ENCODE results near the gene BAIAP2L2. TPM values are rescaled to one million over a fixed set of nuclear protein-coding genes. Genes with fewer than 3 reads are reported as not detected.

BAIAP2L2 gene
- total RNA-seq, 1 experiment from 2014 or later: 9.7 TPM

- DNase-seq (ENCODE audit: low read depth): peak; percentile 81
Measured at GRCh38 chr22:38069372-38070249, 40.9 kb downstream of the BAIAP2L2 start.

DNA sequence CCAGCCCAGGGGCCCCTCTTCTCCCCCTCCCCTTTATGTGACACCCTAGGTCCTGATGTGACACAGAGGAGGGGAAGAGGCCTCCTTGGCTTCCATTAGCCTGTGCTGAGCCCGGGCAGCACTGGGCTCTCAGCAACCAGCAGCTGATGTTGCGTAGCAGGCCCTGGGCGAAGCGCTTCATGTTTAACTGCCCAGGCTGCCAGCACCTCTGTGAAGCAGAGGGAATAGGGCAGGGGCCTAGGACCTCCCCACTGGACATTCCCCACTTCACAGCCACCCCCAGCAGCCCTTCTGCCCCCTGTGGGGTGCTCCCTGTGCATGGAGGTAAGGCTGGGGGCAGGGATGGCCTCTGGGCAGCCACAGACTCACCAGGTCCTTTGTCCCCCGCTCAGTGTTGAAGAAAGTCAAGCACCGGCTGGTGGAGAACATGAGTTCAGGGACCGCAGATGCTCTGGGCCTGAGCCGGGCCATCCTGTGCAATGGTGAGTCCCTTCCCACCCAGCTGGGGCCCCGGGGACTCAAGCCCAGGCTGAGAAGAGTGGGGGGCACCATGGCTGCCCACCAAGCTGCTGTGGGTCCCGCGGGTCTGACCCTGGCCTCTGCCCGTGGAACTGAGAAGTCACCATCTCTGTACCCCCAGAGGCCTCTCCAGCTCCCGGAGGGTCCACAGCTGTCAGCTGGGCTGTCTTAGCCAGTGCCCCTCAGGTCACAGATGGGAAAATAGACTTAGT lies 41.7 kb downstream of the BAIAP2L2 start:
- DNase-seq (ENCODE audit: low read depth): no peak

DNA sequence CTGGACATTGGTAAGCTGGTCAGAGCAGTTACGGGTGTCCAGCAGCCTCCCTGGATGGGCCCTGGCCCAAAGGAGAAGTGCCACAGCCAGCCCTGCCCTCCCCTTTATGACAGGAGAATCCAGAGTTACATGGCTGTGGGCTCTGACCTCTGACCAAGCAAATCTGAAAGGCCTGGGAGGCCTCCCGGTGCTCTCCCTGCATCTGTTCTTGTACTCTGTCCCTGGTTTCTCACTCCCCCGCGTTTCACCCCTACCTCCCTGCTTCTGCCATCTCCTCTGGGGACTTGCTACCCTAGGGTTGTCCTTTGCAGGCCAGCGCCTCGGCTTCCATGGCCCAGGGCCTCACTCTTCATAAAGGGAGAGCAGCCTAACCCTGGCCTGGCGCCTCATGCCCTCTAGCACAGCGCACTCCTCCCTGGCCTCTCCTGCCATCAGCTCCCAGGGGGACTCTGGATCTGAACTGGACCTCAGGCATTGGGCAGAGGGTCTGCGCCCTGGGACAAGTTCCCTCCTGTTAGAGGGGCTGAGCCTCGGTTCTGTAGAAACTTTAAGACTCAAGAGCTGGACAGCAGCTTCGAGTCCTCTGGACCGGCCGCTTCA lies 42.6 kb downstream of the BAIAP2L2 start:
- no peak for DNase-seq (ENCODE audit: low read depth)

DNA sequence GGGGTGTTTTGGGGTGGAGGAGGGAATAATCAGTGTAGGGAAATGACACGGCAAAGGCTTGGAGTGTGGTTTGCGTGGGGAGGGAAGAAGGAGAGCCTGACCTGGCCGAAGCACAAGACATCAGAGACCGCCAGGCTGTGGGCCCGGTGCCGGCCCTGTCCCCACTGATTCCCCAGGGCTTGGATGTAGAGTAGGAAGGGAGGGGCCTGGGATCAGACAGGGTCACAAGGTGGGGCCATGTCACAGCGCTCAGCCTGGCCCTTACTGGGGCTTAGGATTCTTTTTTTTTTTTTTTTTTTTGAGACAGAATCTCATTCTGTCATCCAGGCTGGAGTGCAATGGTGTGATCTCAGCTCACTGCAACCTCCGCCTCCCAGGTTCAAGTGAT lies 43.5 kb downstream of the BAIAP2L2 start:
- DNase-seq (ENCODE audit: low read depth): no peak

GRCh38 chr22:38066381-38067027 lies 44.0 kb downstream of the BAIAP2L2 start:
- DNase-seq (ENCODE audit: low read depth): no peak

DNA sequence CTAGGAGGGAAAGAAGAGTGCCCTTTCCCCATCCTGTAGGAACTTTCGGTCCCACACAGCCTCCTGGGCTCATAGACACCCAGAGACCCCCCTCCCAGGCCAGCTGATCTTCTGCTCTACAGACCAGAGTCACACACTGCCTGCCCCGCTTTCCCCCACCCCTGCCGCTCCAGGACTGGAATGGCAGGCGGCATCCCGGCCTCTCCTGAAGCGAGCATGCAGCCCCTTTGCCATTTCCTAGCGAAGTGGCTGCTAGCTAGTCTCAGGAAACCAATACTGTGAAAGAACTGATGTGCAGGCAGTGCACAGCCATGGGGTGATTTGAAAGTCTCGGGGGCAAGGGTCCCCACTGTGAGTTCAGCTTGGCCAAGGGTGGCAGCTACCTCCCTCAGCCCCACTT lies 44.9 kb downstream of the BAIAP2L2 start:
- DNase-seq (ENCODE audit: low read depth): no peak

DNA sequence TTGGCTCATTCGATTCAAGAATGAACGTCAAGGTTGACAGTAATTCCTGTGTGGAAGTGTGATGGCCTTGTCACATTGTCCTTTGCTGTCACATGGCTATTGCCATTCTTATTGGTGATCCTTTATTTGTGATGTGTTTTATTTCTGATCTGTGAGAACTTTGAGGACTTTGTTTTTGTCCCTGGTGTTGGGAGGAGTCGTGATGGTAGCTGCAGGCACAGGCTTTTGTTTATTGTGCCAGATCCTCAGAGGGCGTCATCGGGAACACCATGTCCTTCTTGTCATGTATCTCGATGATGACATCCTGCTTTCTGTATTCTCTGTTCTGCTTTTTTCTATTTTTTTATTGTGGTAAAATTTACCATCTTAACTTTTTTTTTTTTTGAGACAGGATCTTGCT lies 47.7 kb downstream of the BAIAP2L2 start:
- DNase-seq (ENCODE audit: low read depth): no peak

DNA sequence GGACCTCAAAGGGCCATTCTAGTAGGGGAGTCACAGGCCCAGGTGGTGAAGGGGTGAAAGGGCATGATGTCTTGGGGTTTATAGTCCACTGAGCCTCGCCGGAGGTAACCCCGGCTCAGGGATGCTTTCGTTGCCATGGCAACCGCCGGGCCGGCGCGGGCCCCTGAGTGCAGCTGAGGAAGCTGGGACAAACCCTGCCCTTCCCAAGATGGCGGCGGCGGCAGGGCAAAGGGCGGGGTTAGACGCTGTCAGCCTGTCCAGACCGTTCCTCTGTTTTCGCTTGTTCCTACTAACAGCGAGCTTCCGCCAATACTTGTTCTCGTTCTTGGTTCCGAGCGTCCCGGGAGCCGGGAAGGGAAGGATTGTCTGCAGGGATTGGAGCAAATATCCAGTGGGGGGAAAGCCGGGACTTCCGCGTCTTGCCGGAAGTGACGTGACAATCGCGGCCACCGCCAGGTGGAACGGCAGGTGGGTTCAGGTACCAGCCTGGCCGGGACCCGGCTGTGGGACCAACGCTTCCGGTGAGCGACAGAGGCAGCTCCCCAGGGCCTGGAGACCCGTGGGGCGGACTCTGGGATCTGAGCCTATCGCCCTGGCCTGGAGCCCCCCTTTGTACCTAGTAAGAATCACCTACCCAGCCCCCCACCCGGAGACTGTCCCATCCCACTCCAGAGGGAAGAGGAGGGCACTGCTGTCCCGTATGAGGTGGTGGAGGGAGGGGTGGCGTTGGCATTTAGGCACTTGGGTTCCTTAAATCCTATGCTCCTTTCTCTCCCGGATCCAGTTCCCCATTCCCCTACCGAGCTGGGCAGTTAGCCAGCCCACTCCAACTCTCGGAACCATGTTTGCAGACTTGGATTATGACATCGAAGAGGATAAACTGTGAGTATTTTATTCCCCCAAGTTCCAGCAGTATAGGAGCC lies 53.3 kb downstream of the BAIAP2L2 start, which contains the start of gene PICK1:
Gene PICK1, plus strand, starts transcription at position 436 of the 923 bp plus-strand sequence. Its CDS starts 406 bp downstream, at position 842.
- DNase-seq (ENCODE audit: low read depth): peak; percentile 77

DNA sequence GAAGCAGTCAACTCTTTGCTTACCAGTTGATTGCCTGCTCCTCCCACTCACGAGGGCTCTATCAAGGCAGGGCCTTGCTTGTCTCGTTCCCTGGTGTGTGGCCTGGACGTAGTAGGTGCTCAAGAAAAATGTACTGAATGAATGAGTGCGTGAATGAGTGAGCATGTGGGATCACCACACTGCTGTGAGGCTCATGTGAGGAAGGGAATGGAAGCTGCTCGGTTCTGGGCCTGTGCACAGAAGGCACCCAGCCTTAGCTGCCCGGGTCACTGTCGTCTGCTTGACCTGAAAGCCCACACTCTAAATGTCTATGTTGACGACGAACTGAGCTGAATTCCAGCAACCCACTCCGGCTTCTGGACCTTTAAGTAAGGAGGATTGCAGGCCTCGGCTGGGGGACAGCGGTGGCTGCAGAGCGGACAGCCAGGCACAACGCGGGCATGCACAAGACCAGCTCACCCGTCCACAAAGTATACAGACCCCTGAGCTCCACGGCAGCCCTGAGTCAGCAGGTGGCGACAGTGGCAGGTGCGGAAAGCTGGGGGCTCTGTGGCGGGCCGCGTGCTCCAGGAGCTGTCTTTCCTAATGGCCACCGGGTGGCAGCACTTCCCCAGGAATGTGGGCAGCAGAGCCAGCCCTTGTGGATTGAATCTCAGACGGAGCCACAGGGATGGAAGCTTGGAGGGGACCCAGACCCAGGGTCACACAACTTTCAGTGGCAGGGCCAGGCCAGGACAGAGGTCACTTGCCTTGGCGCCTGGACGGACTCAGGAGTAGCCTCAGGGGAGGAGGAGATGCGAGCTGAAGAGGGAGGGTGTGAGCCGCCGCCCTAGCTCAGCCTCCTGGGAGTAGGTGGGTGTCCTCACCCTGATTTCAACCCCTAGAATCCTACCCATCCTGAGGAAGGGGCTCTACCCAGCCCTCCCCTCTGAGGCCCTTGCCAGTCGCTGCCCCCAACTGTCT lies 58.3 kb downstream of the BAIAP2L2 start:
- peak; percentile 68 for DNase-seq (ENCODE audit: low read depth)

- no peak for DNase-seq (ENCODE audit: low read depth)
Measured at GRCh38 chr22:38051261-38051660, 59.2 kb downstream of the BAIAP2L2 start.

- no peak for DNase-seq (ENCODE audit: low read depth)
Measured at GRCh38 chr22:38050720-38051119, 59.8 kb downstream of the BAIAP2L2 start.

DNA sequence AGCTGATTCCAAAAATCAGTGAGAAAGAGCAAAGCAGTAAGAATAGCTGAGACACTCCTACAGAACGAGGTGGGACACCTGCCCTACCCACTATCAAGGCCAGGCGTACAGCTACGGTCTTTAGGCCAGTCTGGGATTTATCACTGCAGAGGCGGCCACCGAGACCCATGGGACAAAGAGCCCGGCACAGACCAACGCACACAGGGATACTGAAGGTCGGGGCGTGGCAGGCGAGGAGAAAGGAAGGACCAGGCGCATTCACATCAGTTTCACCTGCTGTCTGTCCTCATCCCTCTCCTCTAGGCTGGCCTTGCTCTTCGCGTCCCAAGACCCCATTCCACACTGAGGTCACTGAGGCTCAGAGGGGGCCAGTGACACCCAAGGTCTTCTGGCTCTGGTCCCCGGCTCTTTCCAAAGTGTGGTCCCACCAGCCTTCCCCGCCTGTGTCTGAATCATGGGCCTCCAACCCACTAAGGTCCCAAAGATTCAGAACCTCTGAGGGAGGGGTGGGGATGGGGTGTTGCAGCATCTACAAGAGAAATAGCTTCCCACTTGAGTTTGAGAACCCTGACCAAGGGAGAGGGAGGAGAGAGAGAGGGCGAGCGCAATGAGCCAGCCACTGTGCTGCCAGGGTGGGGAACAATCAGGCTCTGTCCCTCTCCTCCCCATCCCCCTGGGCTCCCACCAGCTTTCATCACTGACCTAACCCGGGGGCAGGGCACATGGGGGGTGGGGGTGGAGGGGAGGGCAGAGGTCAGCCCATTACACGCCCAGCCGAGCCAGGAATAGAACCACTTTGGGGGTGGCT lies 60.5 kb downstream of the BAIAP2L2 start:
- DNase-seq (ENCODE audit: low read depth): no peak

- DNase-seq (ENCODE audit: low read depth): no peak
Measured at GRCh38 chr22:38046070-38046748, 64.3 kb downstream of the BAIAP2L2 start.

DNA sequence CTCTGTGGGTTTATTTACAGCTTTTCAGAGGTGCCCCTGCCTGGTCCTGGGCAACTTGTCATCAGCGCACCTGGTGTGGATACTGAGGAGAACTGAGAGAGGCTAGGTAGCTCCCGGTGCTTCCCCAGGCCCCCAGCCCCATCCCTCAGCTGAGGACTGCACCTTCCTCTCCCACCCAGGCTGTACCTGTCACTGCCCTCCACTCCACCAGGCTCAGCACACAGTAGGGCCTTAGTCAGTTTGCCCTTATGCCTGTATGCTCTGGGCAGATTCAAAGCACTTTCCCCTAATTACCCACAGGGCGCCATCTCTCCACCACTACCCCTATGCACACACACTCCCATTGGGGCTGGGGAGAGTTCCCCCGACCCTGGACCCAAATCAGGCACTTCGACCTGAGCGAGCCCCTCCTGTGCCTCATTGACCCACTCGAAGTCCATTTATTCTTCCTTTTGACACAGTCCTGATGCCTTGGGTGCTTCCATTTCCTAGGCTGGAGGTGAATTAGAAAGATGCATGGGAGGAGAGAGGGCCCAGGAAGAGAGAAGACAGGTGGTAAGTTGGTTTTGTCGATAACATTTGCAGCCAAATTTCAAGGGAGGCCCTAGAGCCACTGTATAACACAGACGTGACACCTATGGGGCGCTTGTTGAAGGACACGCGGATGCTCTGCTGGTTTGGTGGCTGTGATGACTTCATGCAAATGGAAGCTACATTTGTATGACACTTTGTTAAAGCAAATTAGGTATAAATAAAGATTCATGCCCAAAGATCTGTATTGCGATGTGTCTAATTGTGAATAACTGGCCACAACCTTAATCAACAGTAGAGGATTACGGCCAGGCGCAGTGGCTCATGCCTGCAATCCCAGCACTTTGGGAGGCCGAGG lies 67.1 kb downstream of the BAIAP2L2 start:
- DNase-seq (ENCODE audit: low read depth): no peak

GRCh38 chr22:38042488-38042790 lies 68.0 kb downstream of the BAIAP2L2 start:
- DNase-seq (ENCODE audit: low read depth): no peak

DNA sequence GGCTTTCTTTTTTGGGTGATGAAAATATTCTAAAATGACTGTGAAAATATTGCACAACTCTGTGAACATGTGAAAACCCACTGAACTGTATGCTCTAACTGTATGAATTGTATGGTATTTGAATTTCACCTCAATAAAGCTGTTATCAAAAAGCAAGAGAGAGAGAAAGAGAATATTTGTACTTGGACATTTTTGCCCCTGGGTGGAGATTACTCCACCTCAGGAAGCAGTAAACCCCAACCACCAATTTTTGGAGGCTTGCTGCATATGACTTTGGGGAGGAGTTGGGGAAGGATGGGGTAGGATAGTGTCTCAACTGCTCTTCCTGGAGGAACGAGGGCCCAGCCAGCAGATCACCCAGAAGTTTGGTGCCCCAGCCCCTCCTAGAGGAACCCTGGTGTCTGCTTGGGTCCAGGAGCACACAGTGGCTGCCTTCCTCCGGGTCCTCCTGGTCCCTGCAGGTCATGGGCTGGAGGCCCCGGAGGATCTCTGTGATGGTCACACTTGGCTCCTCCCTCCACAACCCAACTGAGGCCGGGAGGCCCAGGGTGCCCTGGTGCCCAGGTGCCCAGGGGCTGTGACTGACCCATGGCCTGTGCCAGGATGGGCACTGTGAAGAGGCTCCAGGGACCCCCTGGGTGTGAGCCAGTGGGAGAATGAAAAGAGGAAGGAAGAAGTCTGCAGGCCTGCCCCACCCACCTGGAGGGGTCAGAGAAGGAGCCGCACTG lies 68.6 kb downstream of the BAIAP2L2 start:
- no peak for DNase-seq (ENCODE audit: low read depth)

Data from RPMI7951 (cell line).